Hematopoietic multipotent progenitor cell treated with erythropoietin and hydrocortisone succinate and interleukin-3 and kit ligand, for 6 days (in vitro differentiated cells): ENCODE data around the gene SNPH.
"Not testable (repeated sequence)": the region's sequence is repeated elsewhere in the genome, so short reads cannot be mapped to it uniquely, and the experiment has no call there.

Experiments used
- DNase-seq: peaks from one replicate; pipeline ENCODE4 v3.0.0-alpha.2; 2015

SNPH gene

DNA sequence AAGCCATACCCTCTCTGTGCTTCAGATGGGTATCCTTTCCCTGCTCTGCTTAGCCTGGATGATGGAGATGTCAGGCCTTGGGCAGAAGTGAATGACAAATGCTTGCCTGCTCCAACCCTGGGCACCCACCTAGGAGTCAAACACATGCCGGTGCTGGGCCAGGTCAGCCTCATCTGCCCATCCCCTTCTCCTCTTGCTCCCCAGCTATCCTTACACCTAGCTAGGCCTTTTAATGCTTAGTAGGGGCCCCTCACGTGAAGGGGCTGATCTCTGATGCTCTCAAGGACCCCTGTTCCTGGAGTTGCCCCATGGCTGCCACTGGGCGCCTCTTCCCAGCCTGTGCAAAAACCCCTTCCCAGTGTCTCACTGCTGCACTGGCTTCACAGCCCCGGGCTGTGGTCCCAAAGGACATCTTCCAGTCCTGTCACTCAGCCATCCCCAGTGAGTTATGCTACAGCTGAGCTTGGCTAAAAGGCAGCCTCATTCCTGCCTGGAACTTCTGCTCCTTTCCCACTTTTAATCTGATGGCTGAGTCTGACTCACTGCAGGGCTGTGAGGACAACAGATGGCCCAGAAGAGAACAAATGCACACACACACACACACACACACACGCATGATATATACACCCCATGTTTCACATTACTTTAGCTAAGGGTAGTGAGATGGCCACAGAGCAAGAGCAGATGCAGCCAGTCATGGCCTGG is 75.6 kb downstream of the SNPH start:
- DNase-seq: no peak

- DNase-seq: not testable (repeated sequence)
These were observed 77.5 kb downstream of the SNPH start for GRCh38 chr20:1343446-1344124.

GRCh38 chr20:1345030-1345755 is 79.1 kb downstream of the SNPH start:
- no peak for DNase-seq

DNA sequence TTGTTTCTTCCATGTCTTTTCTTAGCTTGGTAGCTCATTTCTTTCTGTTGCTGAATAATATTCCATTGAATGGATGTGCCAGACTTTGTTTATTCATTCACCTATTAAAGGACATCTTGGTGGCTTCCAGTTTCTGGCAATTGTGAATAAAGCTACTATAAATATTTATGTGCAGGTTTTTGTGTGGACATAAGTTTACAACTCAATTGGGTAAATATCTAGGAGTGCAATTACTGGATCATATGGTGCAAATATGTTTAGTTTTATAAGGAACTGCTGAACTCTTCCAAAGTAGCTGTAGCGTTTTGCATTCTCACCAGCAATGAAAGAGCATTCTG is 79.6 kb downstream of the SNPH start:
- no peak for DNase-seq

DNA sequence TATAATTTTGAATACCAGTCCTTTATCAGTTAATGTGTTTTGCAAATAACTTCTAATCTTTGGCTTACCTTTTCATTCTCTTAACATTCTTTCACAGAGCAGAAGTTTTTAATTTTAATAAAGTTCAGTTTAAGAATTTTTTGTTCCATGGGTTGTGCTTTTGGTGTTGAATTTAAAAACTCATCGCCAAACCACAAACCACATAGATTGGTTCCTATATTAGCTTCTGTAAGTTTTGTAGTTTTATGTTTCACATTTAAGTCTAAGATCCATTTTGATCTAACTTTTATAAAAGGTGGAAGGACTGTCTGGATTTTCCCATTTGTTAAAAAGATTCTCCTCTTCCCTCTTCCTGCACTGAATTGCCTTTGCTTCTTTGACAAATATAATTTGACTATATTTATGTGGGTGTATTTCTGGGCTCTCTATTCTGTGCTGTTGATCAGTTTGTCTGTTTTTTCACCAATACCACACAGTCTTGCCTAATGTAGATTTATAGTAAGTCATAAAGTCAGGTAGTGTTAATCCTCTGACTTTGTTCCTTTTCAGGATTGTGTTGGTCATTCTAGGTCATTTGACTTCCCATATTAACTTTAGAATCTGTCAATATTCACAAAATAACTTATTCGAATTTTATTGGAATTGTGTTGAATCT is 80.3 kb downstream of the SNPH start:
- DNase-seq: no peak

DNA sequence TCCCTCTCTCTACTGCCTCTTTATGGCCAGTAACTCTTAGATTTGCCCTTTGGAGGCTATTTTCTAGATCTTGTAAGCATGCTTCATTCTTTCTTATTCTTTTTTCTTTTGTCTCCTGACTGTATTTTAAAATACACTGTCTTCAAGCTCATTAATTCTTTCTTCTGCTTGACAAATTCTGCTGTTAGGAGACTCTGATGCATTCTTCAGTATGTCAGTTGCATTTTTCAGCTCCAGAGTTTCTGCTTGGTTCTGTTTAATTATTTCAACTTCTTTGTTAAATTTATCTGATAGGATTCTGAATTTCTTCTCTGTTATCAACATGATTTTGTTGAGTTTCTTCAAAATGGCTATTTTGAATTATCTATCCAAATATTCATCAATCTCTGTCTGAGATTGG is 87.9 kb downstream of the SNPH start:
- no peak for DNase-seq

- DNase-seq: no peak
These were observed 92.0 kb downstream of the SNPH start for GRCh38 chr20:1357921-1358671.
